Aorta (tissue), 5 donors: ENCODE data around the gene MACF1. TPM values are rescaled to one million over a fixed set of nuclear protein-coding genes. Genes with fewer than 3 reads are reported as not detected.

Experiments used
- ATAC-seq: fragments of 200-7000 bp; cut with Tn5 transposase; one replicate; pipeline ENCODE4 v1.9.1; 2022; ENCODE audit warnings: moderate library complexity; ENCODE audit not compliant: low FRiP score
- DNase-seq, 2 donors: peaks; one replicate each; pipeline ENCODE4 v3.0.0-alpha.2; 2020
- H3K27ac ChIP-seq, 2 donors: one replicate each; pipeline ENCODE4 v1.5.1; 2013; ENCODE audit warnings: low read length in 2 of 2, mild to moderate bottlenecking in 2 of 2, moderate library complexity in 2 of 2, control low read depth in 1 of 2, inconsistent platforms in 1 of 2, low read depth in 1 of 2
- H3K27me3 ChIP-seq, 2 donors: one replicate each; pipeline ENCODE4 v1.6.1; 2013; ENCODE audit warnings: control low read depth in 1 of 2, low read length in 1 of 2, mild to moderate bottlenecking in 1 of 2, moderate library complexity in 1 of 2; ENCODE audit not compliant: insufficient read depth in 2 of 2, control insufficient read depth in 1 of 2
- H3K36me3 ChIP-seq, 2 donors: one replicate each; pipeline ENCODE4 v1.6.1; 2013; ENCODE audit warnings: control low read depth in 1 of 2, low read length in 1 of 2, mild to moderate bottlenecking in 1 of 2; ENCODE audit not compliant: insufficient read depth in 2 of 2, control insufficient read depth in 1 of 2
- H3K4me1 ChIP-seq, 2 donors: one replicate each; pipeline ENCODE4 v1.6.1; 2013; ENCODE audit warnings: low read length in 2 of 2, control low read depth in 1 of 2, mild to moderate bottlenecking in 1 of 2, moderate library complexity in 1 of 2; ENCODE audit not compliant: insufficient read depth in 2 of 2, control insufficient read depth in 1 of 2
- H3K4me3 ChIP-seq, 2 donors: one replicate each; pipeline ENCODE4 v1.5.1; 2013; ENCODE audit warnings: low read length in 2 of 2, control low read depth in 1 of 2, mild to moderate bottlenecking in 1 of 2
- H3K9me3 ChIP-seq: one replicate; pipeline ENCODE4 v1.6.1; 2013; ENCODE audit warnings: mild to moderate bottlenecking, low read length; ENCODE audit not compliant: control insufficient read depth
- WGBS, 2 donors: extraction: QIAGEN DNeasy Blood & Tissue Kit; methylation state at CpG; one replicate each; pipeline ENCODE4 v1.1.7; 2013; 5-methylcytosine and 5-hydroxymethylcytosine counted together
- intact Hi-C, 2 donors: fragments of 100-400 bp; cut with DNase I; formaldehyde crosslinking; loops; one replicate each; pipeline versions ENCODE4 v1.14.2 to v1.15.0; 2022
- polyA plus RNA-seq, 2 donors: library from polyadenylated mRNA; stranded (reverse); fragments of 200-250 nt; gene quantifications; one replicate each; pipeline ENCODE4 v1.2.3, GENCODE V29; 2013
- total RNA-seq, 2 donors: library from RNA; stranded (reverse); fragmentation: NEBNext Ultra II Directional; extraction: Animal tissue kit (Norgen Biotek cat#: 25700); gene quantifications; one replicate each; pipeline ENCODE4 v1.2.1, GENCODE V29; 2021
- donor health status: healthy with polysubstance abuse.
- donor health status: Bipolar disorder and iron deficiency.
- donor health status: DM: no; HTN: no; CAD: no.
- donor health status: DM: no; HTN: no; CAD: no.
- donor health status: DM: yes; HTN: yes; CAD: no.

Gene MACF1
- total and polyA plus RNA-seq, 4 donors = 38.9 to 785 (median 386) TPM

DNA sequence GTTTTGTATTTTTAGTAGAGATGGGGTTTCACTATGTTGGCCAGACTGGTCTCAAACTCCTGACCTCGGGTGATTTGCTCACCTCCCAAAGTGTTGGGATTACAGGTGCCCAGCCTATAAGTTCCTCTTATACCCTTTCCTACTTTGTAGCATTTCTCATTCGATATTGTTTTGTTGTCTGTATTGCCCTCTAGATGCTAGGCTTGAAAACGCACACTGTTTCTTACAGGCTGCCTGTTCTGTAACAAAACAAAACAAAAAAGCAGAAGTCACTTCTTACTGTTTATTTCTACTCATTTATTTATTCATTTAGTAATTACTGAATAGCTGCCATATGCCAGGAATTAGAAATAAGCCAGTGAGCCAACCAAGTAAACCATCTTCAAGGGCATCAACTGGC lies 150.1 kb downstream of the MACF1 start:
- intact Hi-C loops = no loop called here
- ATAC-seq (no peak), DNase-seq (no peak)
- Histone ChIP-seq H3K9me3 (no peaks in the 10 kb centered on the region), H3K4me3 (no peak overlapping the region), H3K27ac (no peak overlapping the region), H3K4me1 (no peaks in the 10 kb centered on the region), H3K27me3 (no peaks in the 10 kb centered on the region), H3K36me3 (peaks cover 16 to 19% of the 10 kb centered on the region in 2 donors)
- WGBS, 2 donors = 70% methylated on average over 3 of the region's 3 CpGs

DNA sequence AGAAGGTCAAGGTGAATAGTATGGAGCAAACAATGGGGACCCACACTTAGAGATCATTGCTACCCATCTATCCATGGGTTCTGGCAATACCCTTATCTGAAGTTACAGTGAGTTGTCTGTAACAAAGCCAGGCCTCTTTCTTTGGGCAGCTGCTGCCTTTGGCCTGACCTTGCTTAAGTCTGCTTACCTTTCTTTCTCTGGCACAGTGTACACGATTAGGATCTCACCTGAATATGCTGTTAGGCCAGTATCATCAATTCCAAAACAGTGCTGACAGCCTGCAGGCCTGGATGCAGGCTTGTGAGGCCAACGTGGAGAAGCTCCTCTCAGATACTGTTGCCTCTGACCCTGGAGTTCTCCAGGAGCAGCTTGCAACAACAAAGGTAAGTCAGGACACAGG lies 154.0 kb downstream of the MACF1 start:
- H3K27me3 ChIP-seq = no peaks in the 10 kb centered on the region
- H3K27ac ChIP-seq = peak overlapping the region in 1 of 2 donors; percentile 26
- peaks cover 8 to 25% of the 10 kb centered on the region in 2 donors for H3K36me3 ChIP-seq
- H3K4me1 ChIP-seq = peaks cover 0 to 3% of the 10 kb centered on the region in 2 donors
- ATAC-seq = no peak
- no peak for DNase-seq
- no peaks in the 10 kb centered on the region for H3K9me3 ChIP-seq
- intact Hi-C loops = no loop called here
- 43 to 48% methylated on average over 2 of the region's 2 CpGs for WGBS, 2 donors
- H3K4me3 ChIP-seq = no peak overlapping the region

DNA sequence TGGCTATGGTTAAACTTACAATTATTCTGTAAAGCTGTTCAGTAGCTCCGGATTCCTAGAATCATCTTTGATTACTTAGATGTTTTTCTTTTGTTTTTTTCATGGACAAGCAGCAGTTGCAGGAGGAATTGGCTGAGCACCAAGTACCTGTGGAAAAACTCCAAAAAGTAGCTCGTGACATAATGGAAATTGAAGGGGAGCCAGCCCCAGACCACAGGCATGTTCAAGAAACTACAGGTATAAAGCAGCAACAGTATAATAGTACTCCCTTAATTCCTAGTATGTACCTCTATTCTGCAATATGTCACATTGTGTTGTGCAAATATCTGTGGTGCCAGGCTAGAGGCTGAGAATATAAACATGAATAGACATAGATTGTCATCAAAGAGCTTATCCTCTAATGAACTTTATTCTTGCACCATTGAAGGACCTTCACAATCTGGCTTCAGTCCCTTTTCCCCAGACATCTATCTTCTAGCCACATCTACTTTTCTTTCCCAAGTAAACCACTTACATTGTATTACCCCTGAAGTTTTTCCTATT lies 154.6 kb downstream of the MACF1 start:
- Histone ChIP-seq H3K27me3 (no peaks in the 10 kb centered on the region), H3K9me3 (no peaks in the 10 kb centered on the region), H3K4me1 (peaks cover 0 to 3% of the 10 kb centered on the region in 2 donors), H3K36me3 (peaks cover 8 to 22% of the 10 kb centered on the region in 2 donors), H3K4me3 (no peak overlapping the region), H3K27ac (no peak overlapping the region)
- ATAC-seq (no peak), DNase-seq (no peak)
- WGBS, 2 donors = 17% methylated on average over 2 of the region's 2 CpGs
- intact Hi-C loops = no loop called here

DNA sequence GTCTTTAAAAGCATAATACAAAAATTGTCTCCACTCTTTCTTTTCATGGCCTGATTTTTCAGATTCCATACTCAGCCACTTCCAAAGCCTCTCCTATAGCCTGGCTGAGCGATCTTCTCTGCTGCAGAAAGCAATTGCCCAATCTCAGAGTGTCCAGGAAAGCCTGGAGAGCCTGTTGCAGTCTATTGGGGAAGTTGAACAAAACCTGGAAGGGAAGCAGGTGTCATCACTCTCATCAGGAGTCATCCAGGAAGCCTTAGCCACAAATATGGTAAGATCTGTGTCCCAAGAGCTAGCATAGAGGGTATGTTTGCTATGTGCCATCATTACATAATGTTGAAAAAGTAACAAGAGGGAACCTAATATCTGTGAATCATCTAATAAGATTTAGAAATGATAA lies 156.2 kb downstream of the MACF1 start:
- no peak for ATAC-seq
- Histone ChIP-seq H3K9me3 (no peaks in the 10 kb centered on the region), H3K4me3 (no peak overlapping the region), H3K36me3 (peaks cover 8 to 21% of the 10 kb centered on the region in 2 donors), H3K4me1 (peaks cover 0 to 3% of the 10 kb centered on the region in 2 donors), H3K27me3 (no peaks in the 10 kb centered on the region), H3K27ac (peak overlapping the region in 1 of 2 donors; percentile 33)
- intact Hi-C loops = no loop called here
- WGBS, 2 donors = 95 to 97% methylated on average over 1 of the region's 1 CpG
- no peak for DNase-seq

DNA sequence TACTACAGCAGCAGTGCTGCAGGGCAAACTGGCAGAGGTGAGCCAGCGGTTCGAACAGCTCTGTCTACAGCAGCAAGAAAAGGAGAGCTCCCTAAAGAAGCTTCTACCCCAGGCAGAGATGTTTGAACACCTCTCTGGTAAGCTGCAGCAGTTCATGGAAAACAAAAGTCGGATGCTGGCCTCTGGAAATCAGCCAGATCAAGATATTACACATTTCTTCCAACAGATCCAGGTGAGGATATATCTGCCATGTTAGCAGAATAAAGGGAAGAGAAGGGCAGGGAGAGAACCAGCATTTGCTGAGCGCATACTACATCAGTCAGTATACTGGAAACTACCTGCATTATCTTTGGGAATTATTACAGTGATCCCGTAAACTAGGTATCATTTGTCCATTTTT lies 157.0 kb downstream of the MACF1 start:
- ATAC-seq = no peak
- Histone ChIP-seq H3K36me3 (peaks cover 8 to 21% of the 10 kb centered on the region in 2 donors), H3K4me3 (no peak overlapping the region), H3K27ac (no peak overlapping the region), H3K4me1 (peaks cover 0 to 3% of the 10 kb centered on the region in 2 donors), H3K27me3 (no peaks in the 10 kb centered on the region), H3K9me3 (no peaks in the 10 kb centered on the region)
- DNase-seq = no peak
- intact Hi-C loops = no loop called here
- 75 to 79% methylated on average over 5 of the region's 5 CpGs for WGBS, 2 donors

DNA sequence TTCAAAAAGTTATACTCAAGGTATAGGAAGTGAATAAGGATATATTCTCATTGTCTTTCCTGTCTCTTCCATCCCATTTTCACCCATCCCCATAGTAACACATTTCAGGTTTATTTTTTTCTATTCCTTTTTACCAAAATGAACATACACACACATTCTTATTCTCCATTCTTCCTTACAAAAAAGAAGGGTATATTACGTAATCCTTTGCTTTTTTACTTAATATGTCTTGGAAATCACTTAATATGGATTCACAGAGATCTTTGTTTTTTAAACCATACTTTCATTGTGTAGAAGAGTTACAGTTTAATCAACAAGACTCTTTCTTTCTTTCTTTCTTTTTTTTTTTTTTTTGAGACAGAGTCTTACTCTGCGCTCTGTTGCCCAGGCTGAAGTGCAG lies 158.8 kb downstream of the MACF1 start:
- H3K4me1 ChIP-seq = peaks cover 0 to 3% of the 10 kb centered on the region in 2 donors
- H3K4me3 ChIP-seq = no peak overlapping the region
- WGBS, 2 donors = 88 to 90% methylated on average over 2 of the region's 2 CpGs
- intact Hi-C loops = no loop called here
- no peak overlapping the region for H3K27ac ChIP-seq
- ATAC-seq (no peak), DNase-seq (no peak)
- no peaks in the 10 kb centered on the region for H3K9me3 ChIP-seq
- H3K27me3 ChIP-seq = no peaks in the 10 kb centered on the region
- peaks cover under 1 to 15% of the 10 kb centered on the region in 2 donors for H3K36me3 ChIP-seq

DNA sequence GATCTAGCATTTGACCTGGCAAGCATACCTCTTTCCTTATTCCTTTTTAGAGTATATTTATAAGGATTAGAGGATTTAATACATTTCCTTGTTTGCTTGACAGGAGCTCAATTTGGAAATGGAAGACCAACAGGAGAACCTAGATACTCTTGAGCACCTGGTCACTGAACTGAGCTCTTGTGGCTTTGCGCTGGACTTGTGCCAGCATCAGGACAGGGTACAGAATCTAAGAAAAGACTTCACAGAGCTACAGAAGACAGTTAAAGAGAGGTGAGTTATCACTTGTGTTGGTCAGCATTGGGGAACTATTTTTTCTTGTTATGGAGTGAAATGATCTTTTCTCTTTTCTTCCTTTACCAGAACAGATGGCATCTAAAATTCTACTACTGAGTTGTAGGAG lies 163.6 kb downstream of the MACF1 start:
- H3K36me3 ChIP-seq = peaks cover 0 to 3% of the 10 kb centered on the region in 2 donors
- H3K27ac ChIP-seq = no peak overlapping the region
- 84 to 96% methylated on average over 1 of the region's 1 CpG for WGBS, 2 donors
- intact Hi-C loops = no loop called here
- H3K4me3 ChIP-seq = no peak overlapping the region
- peaks cover 0 to 2% of the 10 kb centered on the region in 2 donors for H3K4me1 ChIP-seq
- H3K9me3 ChIP-seq = no peaks in the 10 kb centered on the region
- ATAC-seq = no peak
- DNase-seq = no peak
- H3K27me3 ChIP-seq = no peaks in the 10 kb centered on the region

DNA sequence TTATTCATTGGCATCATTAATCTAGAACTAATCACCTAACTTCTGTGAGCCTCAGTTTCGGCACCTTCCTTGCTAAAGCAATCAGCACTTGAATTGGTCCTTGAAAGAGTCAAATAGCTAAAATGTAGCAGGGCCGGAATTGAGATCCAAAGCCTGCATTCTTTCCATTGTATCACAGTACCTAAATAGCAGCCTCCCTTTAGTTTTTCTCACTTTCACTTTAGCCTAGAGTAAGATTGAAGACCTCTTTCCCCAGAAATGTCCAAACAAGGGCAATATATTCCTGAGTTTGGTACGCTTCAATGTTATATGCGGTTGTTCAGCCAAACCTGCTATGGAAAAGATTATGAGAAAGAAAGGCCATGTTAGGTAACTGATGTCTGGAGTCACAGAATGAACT lies 165.1 kb downstream of the MACF1 start:
- DNase-seq = no peak
- Histone ChIP-seq H3K27me3 (no peaks in the 10 kb centered on the region), H3K27ac (peak overlapping the region; percentile 88 to 99), H3K36me3 (peaks cover 0 to 3% of the 10 kb centered on the region in 2 donors), H3K9me3 (no peaks in the 10 kb centered on the region), H3K4me3 (peak overlapping the region in 1 of 2 donors; percentile 48), H3K4me1 (peaks cover 0 to 2% of the 10 kb centered on the region in 2 donors)
- 7 to 9% methylated on average over 4 of the region's 4 CpGs for WGBS, 2 donors
- peak; percentile 55 for ATAC-seq
- intact Hi-C loops = no loop called here

DNA sequence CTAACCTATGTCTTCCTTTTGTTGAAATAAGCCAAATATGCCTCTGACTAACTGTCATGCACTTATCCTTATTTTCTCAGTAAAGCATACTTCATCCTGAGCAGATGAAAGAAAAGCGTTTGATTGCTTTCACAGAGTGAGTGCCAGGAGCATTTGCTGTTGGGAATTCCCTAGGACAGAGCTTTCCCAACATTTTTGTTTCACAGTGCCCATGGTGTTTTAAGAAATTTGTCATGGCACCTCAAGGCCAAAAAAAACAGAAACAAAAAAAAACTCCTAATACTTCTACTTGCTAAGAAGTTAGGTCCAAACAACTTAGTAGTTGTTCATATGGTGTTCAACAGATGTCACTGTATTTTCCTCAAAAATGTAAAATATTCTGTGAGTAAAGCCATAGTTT lies 166.1 kb downstream of the MACF1 start:
- intact Hi-C loops = loop anchor here (2.0 to 5.0 kb wide), 2 partner anchors 40 to 42 kb away; no protein-coding TSS in a partner anchor
- peaks cover 0 to 3% of the 10 kb centered on the region in 2 donors for H3K36me3 ChIP-seq

More for the DNA sequence above, 166.1 kb downstream of the MACF1 start:
- Histone ChIP-seq H3K4me1 (peaks cover 0 to 2% of the 10 kb centered on the region in 2 donors), H3K27ac (peak overlapping the region; percentile 89 to 99), H3K27me3 (no peaks in the 10 kb centered on the region), H3K9me3 (no peaks in the 10 kb centered on the region), H3K4me3 (no peak overlapping the region)
- ATAC-seq (peak; percentile 74), DNase-seq (no peak)
- 3 to 4% methylated on average over 1 of the region's 1 CpG for WGBS, 2 donors
